H9 (cell line): Measurements from ENCODE around the gene TMEM161B. TPM values are rescaled to one million over a fixed set of nuclear protein-coding genes. Genes with fewer than 3 reads are reported as not detected.
"Not testable (repeated sequence)": the region's sequence is repeated elsewhere in the genome, so short reads cannot be mapped to it uniquely, and the experiment has no call there.

Experiments used
- DNase-seq: peaks from one replicate; pipeline ENCODE4 v3.0.0-alpha.2; 2017
- H2AFZ ChIP-seq: one replicate; pipeline ENCODE4 v1.6.1; 2013; ENCODE audit warnings: mild to moderate bottlenecking, low read length, control low read depth, moderate library complexity
- H2AK5ac ChIP-seq: 2 replicates; pipeline ENCODE4 v1.6.1; 2013; ENCODE audit warnings: low read length, control low read depth, mixed read lengths; ENCODE audit not compliant: insufficient read length
- H2BK120ac ChIP-seq: one replicate; pipeline ENCODE4 v1.6.1; 2013; ENCODE audit warnings: low read depth, mild to moderate bottlenecking, low read length, control low read depth, inconsistent platforms; ENCODE audit not compliant: poor library complexity, severe bottlenecking
- H2BK12ac ChIP-seq: 2 replicates; pipeline ENCODE4 v1.6.1; 2013; ENCODE audit warnings: low read length, control low read depth, mixed read lengths, low read depth; ENCODE audit not compliant: insufficient read length
- H2BK15ac ChIP-seq: 2 replicates; pipeline ENCODE4 v1.6.1; 2013; ENCODE audit warnings: low read depth, low read length, control low read depth
- H2BK20ac ChIP-seq: one replicate; pipeline ENCODE4 v1.6.1; 2013; ENCODE audit warnings: low read depth, mild to moderate bottlenecking, low read length, control low read depth, inconsistent platforms; ENCODE audit not compliant: poor library complexity, severe bottlenecking
- H2BK5ac ChIP-seq: 2 replicates; pipeline ENCODE4 v1.6.1; 2013; ENCODE audit warnings: low read length, control low read depth, mixed read lengths; ENCODE audit not compliant: insufficient read length
- H3K14ac ChIP-seq: 2 replicates; pipeline ENCODE4 v1.6.1; 2013; ENCODE audit warnings: low read length, control low read depth; ENCODE audit not compliant: insufficient read depth
- H3K18ac ChIP-seq: 2 replicates; pipeline ENCODE4 v1.6.1; 2013; ENCODE audit warnings: low read depth, mild to moderate bottlenecking, mixed read lengths, low read length, control low read depth; ENCODE audit not compliant: insufficient read length
- H3K23ac ChIP-seq: 2 replicates; pipeline ENCODE4 v1.6.1; 2013; ENCODE audit warnings: low read length, control low read depth, mixed read lengths, low read depth; ENCODE audit not compliant: insufficient read length
- H3K23me2 ChIP-seq: 2 replicates; pipeline ENCODE4 v1.6.1; 2013; ENCODE audit warnings: low read depth, mild to moderate bottlenecking, mixed read lengths, low read length, control low read depth; ENCODE audit not compliant: insufficient read length, poor library complexity, severe bottlenecking
- H3K27ac ChIP-seq: 2 replicates; pipeline ENCODE4 v1.5.1; 2013; ENCODE audit warnings: low read length, control low read depth, mixed read lengths, low read depth; ENCODE audit not compliant: insufficient read length
- H3K27me3 ChIP-seq: 2 replicates; pipeline ENCODE4 v1.6.1; 2013; ENCODE audit warnings: low read length, control low read depth, inconsistent platforms; ENCODE audit not compliant: insufficient read depth
- H3K4ac ChIP-seq: 2 replicates; pipeline ENCODE4 v1.6.1; 2013; ENCODE audit warnings: low read depth, mild to moderate bottlenecking, control low read depth, inconsistent platforms, low read length, moderate library complexity
- H3K4me1 ChIP-seq: 2 replicates; pipeline ENCODE4 v1.6.1; 2013; ENCODE audit warnings: low read length, control low read depth, inconsistent platforms; ENCODE audit not compliant: insufficient read depth
- H3K4me2 ChIP-seq: 2 replicates; pipeline ENCODE4 v1.6.1; 2013; ENCODE audit warnings: low read length, control low read depth, mixed read lengths; ENCODE audit not compliant: insufficient read length, insufficient read depth
- H3K56ac ChIP-seq: 2 replicates; pipeline ENCODE4 v1.6.1; 2013; ENCODE audit warnings: low read depth, mild to moderate bottlenecking, mixed read lengths, low read length, control low read depth; ENCODE audit not compliant: insufficient read length
- H3K79me1 ChIP-seq: 2 replicates; pipeline ENCODE4 v1.6.1; 2013; ENCODE audit warnings: low read depth, mild to moderate bottlenecking, moderate library complexity, low read length, control low read depth, inconsistent platforms; ENCODE audit not compliant: insufficient read depth, poor library complexity, severe bottlenecking
- H3K79me2 ChIP-seq: 2 replicates; pipeline ENCODE4 v1.6.1; 2013; ENCODE audit warnings: low read length, control low read depth, inconsistent platforms; ENCODE audit not compliant: insufficient read depth
- H3K9ac ChIP-seq: 2 replicates; pipeline ENCODE4 v1.6.1; 2013; ENCODE audit warnings: low read length, control low read depth, mixed read lengths; ENCODE audit not compliant: insufficient read length; ENCODE audit errors: extremely low read depth
- H3K9me3 ChIP-seq: one replicate; pipeline ENCODE4 v1.6.1; 2013; ENCODE audit warnings: low read depth, low read length, inconsistent platforms; ENCODE audit not compliant: control insufficient read depth
- H3T11ph ChIP-seq: one replicate; pipeline ENCODE4 v1.6.1; 2013; ENCODE audit warnings: mild to moderate bottlenecking, low read length, control low read depth, inconsistent platforms
- H4K20me1 ChIP-seq: one replicate; pipeline ENCODE4 v1.6.1; 2013; ENCODE audit not compliant: control insufficient read depth, insufficient read length, insufficient read depth
- H4K5ac ChIP-seq: 2 replicates; pipeline ENCODE4 v1.6.1; 2013; ENCODE audit warnings: low read depth, mild to moderate bottlenecking, mixed read lengths, low read length, control low read depth; ENCODE audit not compliant: insufficient read length
- H4K8ac ChIP-seq: replicated peaks from 2 replicates; pipeline ENCODE4 v1.6.1; 2013; ENCODE audit warnings: low read length, control low read depth, mixed read lengths, low read depth; ENCODE audit not compliant: insufficient read length
- H4K91ac ChIP-seq: 2 replicates; pipeline ENCODE4 v1.6.1; 2013; ENCODE audit warnings: low read depth, mild to moderate bottlenecking, moderate library complexity, mixed read lengths, low read length, control low read depth; ENCODE audit not compliant: insufficient read length
- H3K27ac Mint-ChIP-seq, 3 experiments: 2 replicates in 2 of 3; 3 replicates in 1 of 3; pipeline ENCODE4 v1.8.0; 2020 to 2021; ENCODE audit warnings: mixed read lengths in 3 of 3, mild to moderate bottlenecking in 1 of 3, moderate library complexity in 1 of 3
- H3K27me3 Mint-ChIP-seq: 2 replicates; pipeline ENCODE4 v1.8.0; 2021; ENCODE audit warnings: low read depth, mild to moderate bottlenecking, moderate library complexity, mixed read lengths
- H3K36me3 Mint-ChIP-seq, 3 experiments: 2 replicates in 2 of 3; 3 replicates in 1 of 3; pipeline ENCODE4 v1.8.0; 2020 to 2021; ENCODE audit warnings: low read depth in 3 of 3, mixed read lengths in 3 of 3; ENCODE audit not compliant: insufficient read depth in 1 of 3
- H3K4me1 Mint-ChIP-seq, 2 experiments: 2 replicates each; pipeline ENCODE4 v1.8.0; 2020; ENCODE audit warnings: mixed read lengths in 2 of 2
- H3K4me3 Mint-ChIP-seq, 2 experiments: 2 replicates in 1 of 2; 3 replicates in 1 of 2; pipeline ENCODE4 v1.8.0; 2020 to 2021; ENCODE audit warnings: mild to moderate bottlenecking in 2 of 2, mixed read lengths in 2 of 2, moderate library complexity in 1 of 2
- H3K9me3 Mint-ChIP-seq, 2 experiments: 2 replicates in 1 of 2; 3 replicates in 1 of 2; pipeline ENCODE4 v1.8.0; 2020; ENCODE audit warnings: mild to moderate bottlenecking in 2 of 2, mixed read lengths in 2 of 2, moderate library complexity in 1 of 2
- WGBS: extraction: QIAGEN DNeasy Blood & Tissue Kit; methylation state at CpG from one replicate; pipeline ENCODE4 v1.1.7; 2013; ENCODE audit warnings: missing lambda C conversion rate, low lambda C conversion rate, mixed read lengths; ENCODE audit not compliant: insufficient read length; ENCODE audit errors: extremely low coverage; 5-methylcytosine and 5-hydroxymethylcytosine counted together
- total RNA-seq: library from RNA; stranded (reverse); gene quantifications from 2 replicates; pipeline ENCODE4 v1.2.1, GENCODE V29; 2021
- TF ChIP-seq, protein P1 (sequence below): fragments of 200-600 bp; sonication (generic); conservative IDR thresholded peaks from 3 replicates; pipeline ENCODE4 v1.8.0; 2021; ENCODE audit warnings: antibody characterized with exemption, mild to moderate bottlenecking

Gene TMEM161B
- total RNA-seq, 1 experiment from 2014 or later: 17.9 TPM

DNA sequence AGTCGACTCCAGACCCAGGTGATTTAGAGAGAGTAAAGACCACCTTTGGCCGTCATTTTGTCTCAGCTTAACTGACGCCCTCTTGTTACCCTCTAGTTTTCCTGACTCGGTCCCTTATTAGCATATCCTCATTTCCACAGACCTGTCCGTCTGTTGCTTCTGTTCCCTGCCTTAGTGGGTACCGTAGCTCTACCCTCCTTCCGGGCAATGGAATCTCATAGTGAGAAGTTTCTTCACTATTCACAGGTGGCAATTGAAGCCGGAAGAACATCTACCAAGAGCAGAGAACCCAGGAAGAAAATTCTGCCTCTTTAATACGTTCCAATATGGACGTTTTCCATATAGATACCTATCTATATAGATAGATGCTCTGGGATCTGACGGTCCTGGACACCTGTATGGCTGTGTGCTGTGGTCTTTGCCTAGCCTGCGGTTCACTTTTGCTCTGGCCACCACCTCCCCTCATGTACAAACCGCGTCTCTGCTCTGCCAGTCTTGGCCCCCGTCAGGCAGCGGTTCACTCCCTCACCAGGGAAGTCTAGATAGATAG, 652 bp upstream of the TMEM161B start:
- peaks cover 9% of the 10 kb centered on the region for H3K9me3 ChIP-seq
- Mint-ChIP-seq H3K4me1 (peaks cover 23 to 24% of the 10 kb centered on the region in 2 experiments), H3K27me3 (no peaks in the 10 kb centered on the region), H3K4me3 (peak overlapping the region; percentile 94 to 95), H3K27ac (peak overlapping the region; percentile 93 to 95 (median 94)), H3K9me3 (peaks cover 18 to 19% of the 10 kb centered on the region in 2 experiments), H3K36me3 (peaks cover 30 to 57% (median 52%) of the 10 kb centered on the region in 3 experiments)
- peak overlapping the region; percentile 77 for H3K9ac ChIP-seq
- peak overlapping the region; percentile 93 for H2AFZ ChIP-seq
- peak overlapping the region; percentile 29 for H3K27ac ChIP-seq
- no peaks in the 10 kb centered on the region for H4K20me1 ChIP-seq
- TF ChIP-seq, protein P1, sequence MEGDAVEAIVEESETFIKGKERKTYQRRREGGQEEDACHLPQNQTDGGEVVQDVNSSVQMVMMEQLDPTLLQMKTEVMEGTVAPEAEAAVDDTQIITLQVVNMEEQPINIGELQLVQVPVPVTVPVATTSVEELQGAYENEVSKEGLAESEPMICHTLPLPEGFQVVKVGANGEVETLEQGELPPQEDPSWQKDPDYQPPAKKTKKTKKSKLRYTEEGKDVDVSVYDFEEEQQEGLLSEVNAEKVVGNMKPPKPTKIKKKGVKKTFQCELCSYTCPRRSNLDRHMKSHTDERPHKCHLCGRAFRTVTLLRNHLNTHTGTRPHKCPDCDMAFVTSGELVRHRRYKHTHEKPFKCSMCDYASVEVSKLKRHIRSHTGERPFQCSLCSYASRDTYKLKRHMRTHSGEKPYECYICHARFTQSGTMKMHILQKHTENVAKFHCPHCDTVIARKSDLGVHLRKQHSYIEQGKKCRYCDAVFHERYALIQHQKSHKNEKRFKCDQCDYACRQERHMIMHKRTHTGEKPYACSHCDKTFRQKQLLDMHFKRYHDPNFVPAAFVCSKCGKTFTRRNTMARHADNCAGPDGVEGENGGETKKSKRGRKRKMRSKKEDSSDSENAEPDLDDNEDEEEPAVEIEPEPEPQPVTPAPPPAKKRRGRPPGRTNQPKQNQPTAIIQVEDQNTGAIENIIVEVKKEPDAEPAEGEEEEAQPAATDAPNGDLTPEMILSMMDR: no peak
- no peak overlapping the region for H3K14ac ChIP-seq
- no CpG with 5 or more reads among the region's 16 CpGs for WGBS
- H3K23ac ChIP-seq: no peak overlapping the region
- H4K5ac ChIP-seq: no peak overlapping the region
- peak overlapping the region; percentile 26 for H3K18ac ChIP-seq
- no peaks in the 10 kb centered on the region for H3K27me3 ChIP-seq
- H4K8ac ChIP-seq: no peak overlapping the region
- no peak overlapping the region for H2BK120ac ChIP-seq
- H2AK5ac ChIP-seq: no peak overlapping the region
- H3K79me1 ChIP-seq: peaks cover 6% of the 10 kb centered on the region
- no peak overlapping the region for H3K56ac ChIP-seq
- H3K23me2 ChIP-seq: peaks cover 8% of the 10 kb centered on the region
- H2BK5ac ChIP-seq: no peak overlapping the region
- no peak overlapping the region for H3T11ph ChIP-seq
- H3K4me1 ChIP-seq: no peaks in the 10 kb centered on the region
- H3K79me2 ChIP-seq: peaks cover 12% of the 10 kb centered on the region; the same call in 1 of the 2 replicates
- no peak overlapping the region for H3K4ac ChIP-seq
- H3K4me2 ChIP-seq: peak overlapping the region; percentile 100
- H2BK15ac ChIP-seq: no peak overlapping the region
- no peak overlapping the region for H4K91ac ChIP-seq
- H2BK20ac ChIP-seq: no peak overlapping the region
- no peak for DNase-seq
- no peak overlapping the region for H2BK12ac ChIP-seq

GRCh38 chr5:88264565-88264964, 4.1 kb downstream of the TMEM161B start:
- no CpG with 5 or more reads among the region's 2 CpGs for WGBS
- not testable (repeated sequence) for H2BK5ac ChIP-seq, H3K23me2 ChIP-seq, H2BK12ac ChIP-seq, H4K5ac ChIP-seq, H3K56ac ChIP-seq, H3K4me3 Mint-ChIP-seq, H2BK15ac ChIP-seq, H3K18ac ChIP-seq, H2AFZ ChIP-seq, H2AK5ac ChIP-seq, H3K4me1 ChIP-seq, H3K4me2 ChIP-seq, H3K79me1 ChIP-seq, H3K27ac ChIP-seq, H3K27ac Mint-ChIP-seq, DNase-seq, H3K14ac ChIP-seq, H3K4ac ChIP-seq, H3K23ac ChIP-seq, H4K20me1 ChIP-seq, H3K27me3 ChIP-seq, H2BK20ac ChIP-seq, H3K27me3 Mint-ChIP-seq, H3T11ph ChIP-seq, H4K91ac ChIP-seq, H3K9me3 ChIP-seq, H4K8ac ChIP-seq, H2BK120ac ChIP-seq, H3K9ac ChIP-seq
- Mint-ChIP-seq H3K9me3 (peaks cover 22 to 24% of the 10 kb centered on the region in 2 experiments), H3K4me1 (peaks cover 16 to 24% of the 10 kb centered on the region in 2 experiments), H3K36me3 (peaks cover 32 to 35% (median 35%) of the 10 kb centered on the region in 3 experiments)
- H3K79me2 ChIP-seq: peaks cover 13% of the 10 kb centered on the region; the same call in 1 of the 2 replicates
